Measurements from ENCODE around the gene SS18.
"Not testable (repeated sequence)": the region's sequence is repeated elsewhere in the genome, so short reads cannot be mapped to it uniquely, and the experiment has no call there.

SS18 gene, protein sequence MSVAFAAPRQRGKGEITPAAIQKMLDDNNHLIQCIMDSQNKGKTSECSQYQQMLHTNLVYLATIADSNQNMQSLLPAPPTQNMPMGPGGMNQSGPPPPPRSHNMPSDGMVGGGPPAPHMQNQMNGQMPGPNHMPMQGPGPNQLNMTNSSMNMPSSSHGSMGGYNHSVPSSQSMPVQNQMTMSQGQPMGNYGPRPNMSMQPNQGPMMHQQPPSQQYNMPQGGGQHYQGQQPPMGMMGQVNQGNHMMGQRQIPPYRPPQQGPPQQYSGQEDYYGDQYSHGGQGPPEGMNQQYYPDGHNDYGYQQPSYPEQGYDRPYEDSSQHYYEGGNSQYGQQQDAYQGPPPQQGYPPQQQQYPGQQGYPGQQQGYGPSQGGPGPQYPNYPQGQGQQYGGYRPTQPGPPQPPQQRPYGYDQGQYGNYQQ

GRCh38 chr18:26090130-26091046 is at the start of gene SS18:
Gene SS18 (minus strand): TSS chr18:26090613. CDS start chr18:26090569, 44 bp downstream.
- DNase-seq (ENCODE audit: low read depth): peak; percentile 82

GRCh38 chr18:26135548-26135947 is 45.1 kb upstream of the SS18 start:
- no peak for DNase-seq (ENCODE audit: low read depth)

- no peak for DNase-seq (ENCODE audit: low read depth)
These were observed 43.7 kb upstream of the SS18 start for GRCh38 chr18:26134107-26134506.

GRCh38 chr18:26133652-26134051 is 43.2 kb upstream of the SS18 start, which contains the start of gene PSMA8:
Gene PSMA8 (plus strand): TSS chr18:26133869. CDS start chr18:26133966, 97 bp downstream.
- DNase-seq (ENCODE audit: low read depth): peak; percentile 30

GRCh38 chr18:26128192-26128591 is 37.8 kb upstream of the SS18 start:
- not testable (repeated sequence) for DNase-seq (ENCODE audit: low read depth)

DNA sequence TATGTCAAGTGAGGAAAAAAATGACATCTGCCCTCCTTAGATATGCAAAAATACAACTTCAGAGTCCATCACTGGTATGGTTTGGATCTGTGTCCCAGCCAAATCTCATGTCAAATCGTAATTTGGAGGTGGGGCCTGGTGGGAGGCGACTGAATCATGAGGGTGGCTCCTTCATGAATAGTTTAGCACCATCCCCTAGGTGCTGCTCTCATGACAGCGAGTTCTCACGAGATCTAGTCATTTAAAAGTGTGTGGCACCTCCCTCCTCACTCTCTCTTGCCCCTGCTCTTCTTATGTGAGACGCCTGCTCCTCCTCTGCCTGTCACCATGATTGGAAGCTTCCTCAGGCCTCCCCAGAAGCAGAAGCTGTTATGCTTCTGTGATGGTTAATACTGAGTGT is 37.4 kb upstream of the SS18 start:
- no peak for DNase-seq (ENCODE audit: low read depth)

DNA sequence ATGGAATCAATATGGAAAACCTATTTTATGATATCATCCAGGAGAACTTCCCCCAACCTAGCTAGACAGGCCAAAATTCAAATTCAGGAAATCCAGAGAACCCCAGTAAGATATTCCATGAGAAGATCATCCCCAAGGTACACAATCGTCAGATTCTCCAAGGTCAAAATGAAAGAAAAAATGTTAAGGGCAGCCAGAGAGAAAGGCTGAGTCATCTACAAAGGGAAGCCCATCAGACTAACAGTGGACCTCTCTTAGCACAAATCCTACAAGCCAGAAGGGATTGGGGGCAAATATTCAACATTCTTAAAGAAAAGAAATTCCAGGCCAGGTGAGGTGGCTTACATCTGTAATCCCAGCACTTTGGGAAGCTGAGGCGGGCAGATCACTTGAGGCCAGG is 31.6 kb upstream of the SS18 start:
- DNase-seq (ENCODE audit: low read depth): not testable (repeated sequence)

DNA sequence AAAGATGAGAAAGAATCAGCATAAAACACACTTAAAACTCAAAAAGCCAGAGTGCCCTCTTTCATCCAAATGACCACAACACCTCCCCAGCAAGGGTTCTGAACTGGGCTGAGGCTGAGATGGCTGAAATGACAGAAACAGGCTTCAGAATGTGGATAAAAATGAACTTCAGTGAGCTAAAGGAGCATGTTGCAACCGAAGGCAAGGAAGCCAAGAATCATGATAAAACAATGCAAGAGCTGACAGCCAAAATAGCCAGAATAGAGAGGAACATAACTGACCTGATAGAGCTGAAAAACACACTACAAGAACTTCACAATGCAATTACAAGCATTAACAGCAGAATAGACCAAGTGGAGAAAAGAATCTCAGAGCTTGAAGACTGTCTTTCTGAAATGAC is 31.1 kb upstream of the SS18 start:
- no peak for DNase-seq (ENCODE audit: low read depth)

GRCh38 chr18:26119246-26119645 is 28.8 kb upstream of the SS18 start:
- no peak for DNase-seq (ENCODE audit: low read depth)

- DNase-seq (ENCODE audit: low read depth): no peak
These were observed 13.6 kb upstream of the SS18 start for GRCh38 chr18:26104035-26104434.

DNA sequence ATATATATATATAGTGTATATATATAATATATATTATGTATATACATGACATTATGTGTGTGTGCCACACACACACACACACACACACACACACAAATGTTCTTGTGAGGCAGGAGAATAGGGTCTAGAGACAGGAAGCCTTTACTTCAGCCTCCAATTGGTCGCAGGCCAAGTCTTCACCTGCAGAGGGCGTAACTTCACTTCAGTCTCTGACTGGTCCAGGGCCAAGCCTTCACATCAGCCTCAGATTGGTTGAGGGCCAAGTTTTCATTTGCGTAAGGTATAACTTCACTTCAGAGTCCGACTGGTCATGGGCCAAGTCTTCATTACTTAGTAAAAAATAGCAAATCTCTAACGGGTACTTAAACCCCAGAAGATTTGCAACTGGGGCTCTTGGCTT is 13.2 kb upstream of the SS18 start:
- no peak for DNase-seq (ENCODE audit: low read depth)

GRCh38 chr18:26097563-26097962 is 7.2 kb upstream of the SS18 start:
- no peak for DNase-seq (ENCODE audit: low read depth)

GRCh38 chr18:26096852-26097251 is 6.4 kb upstream of the SS18 start:
- DNase-seq (ENCODE audit: low read depth): no peak

- DNase-seq (ENCODE audit: low read depth): no peak
These were observed 726 bp upstream of the SS18 start for GRCh38 chr18:26091047-26091630.

GRCh38 chr18:26089293-26090129 is 902 bp downstream of the SS18 start:
- no peak for DNase-seq (ENCODE audit: low read depth)

DNA sequence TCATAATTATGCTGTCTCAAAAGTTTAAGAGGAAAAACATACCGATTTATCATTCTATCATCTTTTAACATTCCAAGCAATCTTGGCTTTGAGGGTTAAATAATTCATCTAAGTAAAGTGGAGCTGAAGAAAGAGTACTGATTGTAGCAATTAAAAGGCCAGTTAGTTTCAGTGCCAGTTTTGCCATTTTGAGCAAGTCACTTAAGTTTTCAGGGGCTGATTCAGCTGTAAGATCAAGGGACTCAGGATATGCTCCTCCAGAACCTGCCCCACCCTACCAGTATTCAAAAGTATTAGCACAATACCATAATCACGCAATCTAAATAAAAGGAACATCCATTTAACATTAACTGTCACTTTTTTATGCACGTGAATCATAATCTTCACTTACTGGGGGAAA is 1.9 kb downstream of the SS18 start:
- DNase-seq (ENCODE audit: low read depth): no peak

- no peak for DNase-seq (ENCODE audit: low read depth)
These were observed 3.5 kb downstream of the SS18 start for GRCh38 chr18:26086959-26087358.

- DNase-seq (ENCODE audit: low read depth): no peak
These were observed 5.4 kb downstream of the SS18 start for GRCh38 chr18:26085056-26085455.

DNA sequence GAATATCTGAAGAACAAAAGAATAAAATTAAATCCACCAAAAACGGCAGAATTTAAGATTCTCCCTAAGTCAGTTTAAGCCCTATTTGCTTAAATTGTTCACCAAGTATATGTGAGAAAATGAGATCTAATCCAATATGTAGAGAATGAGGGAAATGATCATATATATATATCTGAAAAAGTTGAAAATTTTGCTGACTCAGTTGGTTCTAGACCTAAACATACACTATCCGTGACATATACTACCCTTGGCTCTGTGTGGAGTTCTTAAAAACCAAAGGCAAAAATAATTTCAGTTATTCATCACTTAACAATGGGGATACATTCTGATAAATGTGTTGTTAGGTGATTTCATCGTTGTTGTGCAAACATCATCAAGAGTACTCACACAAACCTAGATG is 7.3 kb downstream of the SS18 start:
- no peak for DNase-seq (ENCODE audit: low read depth)

GRCh38 chr18:26082475-26082874 is 7.9 kb downstream of the SS18 start:
- no peak for DNase-seq (ENCODE audit: low read depth)

- DNase-seq (ENCODE audit: low read depth): no peak
These were observed 16.2 kb downstream of the SS18 start for GRCh38 chr18:26074246-26074645.

- DNase-seq (ENCODE audit: low read depth): no peak
These were observed 16.7 kb downstream of the SS18 start for GRCh38 chr18:26073758-26074157.

Measured in stimulated activated CD8-positive, alpha-beta memory T cell treated with anti-CD3 and anti-CD28 coated beads, Interleukin-12 subunit alpha, Interleukin-12 subunit beta, amount 100 ng/mL, for 4 hours (primary cell).